Islet of Langerhans (tissue), 1 donor: ENCODE data around the gene NABP1.

Source experiments
- FAIRE-seq: peaks from one replicate; lab custom pipeline; 2011; peaks lifted over from hg19 to GRCh38; lab: Jason Lieb, UNC

NABP1 gene

GRCh38 chr2:191682126-191682525, 4.2 kb downstream of the NABP1 start:
- FAIRE-seq: no peak

- no peak for FAIRE-seq
Measured at GRCh38 chr2:191686066-191686465, 8.1 kb downstream of the NABP1 start.

GRCh38 chr2:191686729-191687128, 8.8 kb downstream of the NABP1 start:
- FAIRE-seq: no peak

GRCh38 chr2:191687867-191688266, 9.9 kb downstream of the NABP1 start:
- no peak for FAIRE-seq

- no peak for FAIRE-seq
Measured at GRCh38 chr2:191688934-191689695, 11.2 kb downstream of the NABP1 start.

- no peak for FAIRE-seq
Measured at GRCh38 chr2:191690327-191690726, 12.4 kb downstream of the NABP1 start.

- FAIRE-seq: peak; percentile 93
Measured at GRCh38 chr2:191691016-191691735, 13.2 kb downstream of the NABP1 start.

GRCh38 chr2:191691898-191692297, 14.0 kb downstream of the NABP1 start:
- no peak for FAIRE-seq

GRCh38 chr2:191692502-191693115, 14.7 kb downstream of the NABP1 start:
- no peak for FAIRE-seq

GRCh38 chr2:191693166-191693565, 15.2 kb downstream of the NABP1 start:
- no peak for FAIRE-seq

GRCh38 chr2:191693778-191694177, 15.8 kb downstream of the NABP1 start:
- FAIRE-seq: no peak

- no peak for FAIRE-seq
Measured at GRCh38 chr2:191696001-191696400, 18.1 kb downstream of the NABP1 start.

- FAIRE-seq: no peak
Measured at GRCh38 chr2:191696966-191697365, 19.0 kb downstream of the NABP1 start.

GRCh38 chr2:191697870-191698269, 19.9 kb downstream of the NABP1 start:
- FAIRE-seq: no peak

- FAIRE-seq: no peak
Measured at GRCh38 chr2:191699341-191699945, 21.5 kb downstream of the NABP1 start.

- no peak for FAIRE-seq
Measured at GRCh38 chr2:191701029-191701428, 23.1 kb downstream of the NABP1 start.

GRCh38 chr2:191701696-191702095, 23.8 kb downstream of the NABP1 start:
- no peak for FAIRE-seq

GRCh38 chr2:191703079-191703725, 25.3 kb downstream of the NABP1 start:
- FAIRE-seq: peak; percentile 92

GRCh38 chr2:191705084-191705483, 27.1 kb downstream of the NABP1 start:
- no peak for FAIRE-seq

- FAIRE-seq: no peak
Measured at GRCh38 chr2:191705701-191706100, 27.8 kb downstream of the NABP1 start.

- FAIRE-seq: no peak
Measured at GRCh38 chr2:191706791-191707190, 28.9 kb downstream of the NABP1 start.

GRCh38 chr2:191707542-191707941, 29.6 kb downstream of the NABP1 start:
- FAIRE-seq: no peak
